Mesenchymal stem cell (in vitro differentiated cells and primary cell): ENCODE data around the gene LRP1B.

Experiments used
- DNase-seq: peaks from one replicate; pipeline ENCODE4 v3.0.0-alpha.2; 2013
- H2AFZ ChIP-seq: one replicate; pipeline ENCODE4 v1.6.1; 2013; ENCODE audit warnings: low read depth, mild to moderate bottlenecking, control low read depth, inconsistent platforms, low read length, moderate library complexity
- H2AK5ac ChIP-seq: 2 replicates; pipeline ENCODE4 v1.6.1; 2013; ENCODE audit warnings: low read length, moderate library complexity, mild to moderate bottlenecking, inconsistent platforms; ENCODE audit not compliant: severe bottlenecking
- H2BK120ac ChIP-seq: one replicate; pipeline ENCODE4 v1.6.1; 2013; ENCODE audit warnings: low read depth, mild to moderate bottlenecking, inconsistent platforms, low read length, moderate library complexity
- H2BK12ac ChIP-seq, 2 experiments: one replicate each; pipeline ENCODE4 v1.6.1; 2013; ENCODE audit warnings: inconsistent platforms in 2 of 2, low read length in 2 of 2, mild to moderate bottlenecking in 2 of 2, moderate library complexity in 2 of 2, control low read depth in 1 of 2
- H2BK15ac ChIP-seq: one replicate; pipeline ENCODE4 v1.6.1; 2013; ENCODE audit warnings: mild to moderate bottlenecking, low read depth, inconsistent platforms; ENCODE audit not compliant: poor library complexity, severe bottlenecking
- H2BK5ac ChIP-seq: 2 replicates; pipeline ENCODE4 v1.6.1; 2013; ENCODE audit warnings: low read depth, mild to moderate bottlenecking, low read length, control low read depth, inconsistent platforms; ENCODE audit not compliant: poor library complexity, severe bottlenecking
- H3K14ac ChIP-seq, 2 experiments: one replicate each; pipeline ENCODE4 v1.6.1; 2013; ENCODE audit warnings: inconsistent platforms in 2 of 2, low read length in 2 of 2, control low read depth in 1 of 2, mild to moderate bottlenecking in 1 of 2, moderate library complexity in 1 of 2
- H3K18ac ChIP-seq, 2 experiments: one replicate each; pipeline ENCODE4 v1.6.1; 2013; ENCODE audit warnings: inconsistent platforms in 2 of 2, low read length in 2 of 2, control low read depth in 1 of 2, low read depth in 1 of 2, mild to moderate bottlenecking in 1 of 2
- H3K23ac ChIP-seq, 2 experiments: one replicate each; pipeline ENCODE4 v1.6.1; 2013; ENCODE audit warnings: inconsistent platforms in 2 of 2, low read length in 2 of 2, mild to moderate bottlenecking in 2 of 2, moderate library complexity in 2 of 2, control low read depth in 1 of 2
- H3K27ac ChIP-seq: 2 replicates; pipeline ENCODE4 v1.5.1; 2013; ENCODE audit warnings: mild to moderate bottlenecking, moderate library complexity, low read length, control low read depth, inconsistent platforms; ENCODE audit not compliant: poor library complexity, severe bottlenecking
- H3K27me3 ChIP-seq, 2 experiments: 2 replicates each; pipeline versions ENCODE4 v1.6.1 to v1.7.0; 2013; ENCODE audit warnings: low read length in 2 of 2, mild to moderate bottlenecking in 2 of 2, moderate library complexity in 2 of 2, control low read depth in 1 of 2, inconsistent platforms in 1 of 2; ENCODE audit not compliant: control insufficient read depth in 1 of 2, insufficient read depth in 1 of 2
- H3K36me3 ChIP-seq, 2 experiments: 2 replicates each; pipeline versions ENCODE4 v1.6.1 to v1.7.0; 2013; ENCODE audit warnings: low read length in 2 of 2, control low read depth in 1 of 2, inconsistent platforms in 1 of 2, low read depth in 1 of 2, mild to moderate bottlenecking in 1 of 2; ENCODE audit not compliant: insufficient read depth in 2 of 2, control insufficient read depth in 1 of 2
- H3K4ac ChIP-seq, 2 experiments: one replicate each; pipeline ENCODE4 v1.6.1; 2013; ENCODE audit warnings: inconsistent platforms in 2 of 2, low read length in 2 of 2, mild to moderate bottlenecking in 2 of 2, moderate library complexity in 2 of 2, control low read depth in 1 of 2, low read depth in 1 of 2
- H3K4me1 ChIP-seq: 2 replicates; pipeline ENCODE4 v1.6.1; 2013; ENCODE audit warnings: low read depth, low read length, control low read depth; ENCODE audit not compliant: control insufficient read depth, insufficient read depth
- H3K4me2 ChIP-seq: 2 replicates; pipeline ENCODE4 v1.6.1; 2013; ENCODE audit warnings: low read length, mild to moderate bottlenecking, inconsistent platforms; ENCODE audit not compliant: poor library complexity, severe bottlenecking
- H3K4me3 ChIP-seq, 2 experiments: 2 replicates each; pipeline versions ENCODE4 v1.5.1 to v1.7.0; 2013; ENCODE audit warnings: low read length in 2 of 2, mild to moderate bottlenecking in 2 of 2, control low read depth in 1 of 2, low read depth in 1 of 2; ENCODE audit not compliant: insufficient read depth in 1 of 2
- H3K79me1 ChIP-seq: replicated peaks from 2 replicates; pipeline ENCODE4 v1.6.1; 2013; ENCODE audit warnings: mild to moderate bottlenecking, control low read depth, low read length, inconsistent platforms; ENCODE audit not compliant: poor library complexity, severe bottlenecking
- H3K9ac ChIP-seq: 2 replicates; pipeline ENCODE4 v1.7.0; 2013; ENCODE audit warnings: mild to moderate bottlenecking, low read length, moderate library complexity
- H3K9me3 ChIP-seq: 2 replicates; pipeline ENCODE4 v1.7.0; 2013; ENCODE audit warnings: mild to moderate bottlenecking, low read length; ENCODE audit not compliant: control insufficient read depth
- H4K8ac ChIP-seq: one replicate; pipeline ENCODE4 v1.6.1; 2013; ENCODE audit warnings: inconsistent platforms, mild to moderate bottlenecking, low read length, moderate library complexity
- H4K91ac ChIP-seq: one replicate; pipeline ENCODE4 v1.6.1; 2013; ENCODE audit warnings: mild to moderate bottlenecking, low read length, inconsistent platforms
- WGBS: methylation state at CpG from one replicate; pipeline ENCODE4 v1.1.7; 2013; ENCODE audit warnings: mixed read lengths; 5-methylcytosine and 5-hydroxymethylcytosine counted together

LRP1B gene

DNA sequence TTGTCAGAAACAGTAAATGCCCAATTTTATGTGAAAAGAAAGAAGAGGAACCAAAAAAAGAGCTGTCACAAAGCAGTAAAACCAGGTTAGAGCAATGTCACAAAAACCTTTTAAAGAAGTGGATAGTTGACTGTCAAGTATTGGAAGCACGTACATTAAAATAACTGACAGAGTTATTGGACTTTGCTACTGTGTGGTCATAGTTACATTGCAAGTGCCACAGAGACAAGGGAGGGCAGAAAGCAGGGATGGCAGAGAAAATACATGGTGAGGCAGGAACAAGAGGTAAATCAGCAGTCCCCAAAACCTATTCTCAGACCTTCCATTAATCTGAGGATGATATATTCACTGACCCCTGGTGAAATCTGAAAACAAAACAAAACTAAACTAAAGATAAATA, 116.3 kb downstream of the LRP1B start:
- H3K4ac ChIP-seq, result no peak overlapping the region
- WGBS, result 88% methylated on average over 1 of the region's 1 CpG

GRCh38 chr2:142012797-142013196, 118.0 kb downstream of the LRP1B start:
- H2BK120ac ChIP-seq, result no peak overlapping the region
- H3K4me2 ChIP-seq, result no peak overlapping the region
- no CpG with 5 or more reads among the region's 2 CpGs for WGBS
- no peak overlapping the region for H2AFZ ChIP-seq
- H3K36me3 ChIP-seq, result no peaks in the 10 kb centered on the region
- no peaks in the 10 kb centered on the region for H3K9me3 ChIP-seq
- no peak overlapping the region for H3K4me3 ChIP-seq
- no peak overlapping the region for H4K91ac ChIP-seq
- no peak overlapping the region for H3K23ac ChIP-seq
- no peak overlapping the region for H2BK12ac ChIP-seq
- no peak overlapping the region for H2BK5ac ChIP-seq
- H3K18ac ChIP-seq, result no peak overlapping the region
- no peak overlapping the region for H4K8ac ChIP-seq
- H3K9ac ChIP-seq, result no peak overlapping the region
- no peak overlapping the region for H2AK5ac ChIP-seq
- no peak overlapping the region for H3K14ac ChIP-seq
- H3K4me1 ChIP-seq, result no peaks in the 10 kb centered on the region
- no peaks in the 10 kb centered on the region for H3K27me3 ChIP-seq
- no peak overlapping the region for H3K4ac ChIP-seq
- H3K79me1 ChIP-seq, result no peaks in the 10 kb centered on the region
- H3K27ac ChIP-seq, result no peak overlapping the region
- DNase-seq, result no peak
- no peak overlapping the region for H2BK15ac ChIP-seq

More for the DNA sequence above, 116.3 kb downstream of the LRP1B start:
- Histone ChIP-seq H3K79me1 (no peaks in the 10 kb centered on the region), H3K4me2 (no peak overlapping the region), H3K27me3 (no peaks in the 10 kb centered on the region), H3K23ac (no peak overlapping the region), H3K4me3 (no peak overlapping the region), H2AK5ac (no peak overlapping the region), H2BK12ac (no peak overlapping the region), H3K9ac (no peak overlapping the region), H2AFZ (no peak overlapping the region), H4K91ac (no peak overlapping the region), H3K18ac (no peak overlapping the region), H2BK120ac (no peak overlapping the region), H2BK15ac (no peak overlapping the region), H3K36me3 (no peaks in the 10 kb centered on the region), H3K27ac (no peak overlapping the region), H3K4me1 (peaks cover under 1% of the 10 kb centered on the region), H3K14ac (no peak overlapping the region), H3K9me3 (no peaks in the 10 kb centered on the region), H4K8ac (no peak overlapping the region), H2BK5ac (no peak overlapping the region)
- DNase-seq, result no peak

DNA sequence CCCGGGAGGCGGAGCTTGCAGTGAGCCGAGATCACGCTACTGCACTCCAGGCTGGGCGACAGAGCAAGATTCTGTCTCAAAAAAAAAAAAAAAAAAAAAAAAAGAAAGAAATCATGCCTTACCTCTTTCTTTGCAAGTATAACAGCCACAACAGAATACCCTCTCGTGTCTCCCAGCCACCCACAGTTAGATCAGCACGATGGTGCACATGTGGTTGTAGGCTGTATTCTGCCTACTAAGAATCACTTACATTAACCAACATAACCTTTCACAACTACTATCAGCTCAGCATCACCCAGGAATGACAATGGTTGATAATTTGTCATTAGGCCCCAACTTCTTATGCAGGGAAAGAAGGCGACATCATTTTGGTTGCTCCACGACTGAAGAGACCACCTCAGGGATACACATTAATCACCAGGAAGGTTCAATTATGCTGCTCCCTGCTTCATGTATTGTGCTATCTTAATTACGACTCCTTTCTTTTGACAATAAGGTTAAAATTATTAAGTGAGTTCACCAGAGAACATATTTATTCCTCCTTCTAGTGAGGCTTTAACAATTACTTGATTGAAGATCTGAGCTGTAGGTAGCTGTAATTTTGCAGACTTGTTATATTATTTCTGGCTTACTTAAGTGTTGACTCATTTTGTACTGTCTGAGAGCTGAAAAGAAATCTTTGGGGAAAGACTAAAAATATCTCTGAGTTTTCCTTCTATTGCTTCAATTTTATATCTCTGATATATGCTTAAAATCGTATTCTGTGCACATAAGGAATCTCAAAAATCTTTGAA, 120.1 kb downstream of the LRP1B start:
- Histone ChIP-seq H4K91ac (no peak overlapping the region), H2BK15ac (no peak overlapping the region), H3K79me1 (no peaks in the 10 kb centered on the region), H3K23ac (no peak overlapping the region), H3K27ac (no peak overlapping the region), H3K4me1 (no peaks in the 10 kb centered on the region), H3K4me3 (no peak overlapping the region), H2BK5ac (no peak overlapping the region), H2AFZ (no peak overlapping the region), H2AK5ac (no peak overlapping the region), H2BK12ac (no peak overlapping the region), H3K4me2 (no peak overlapping the region), H2BK120ac (no peak overlapping the region), H3K27me3 (no peaks in the 10 kb centered on the region), H3K18ac (no peak overlapping the region), H3K14ac (no peak overlapping the region), H3K9ac (no peak overlapping the region), H3K9me3 (no peaks in the 10 kb centered on the region), H3K4ac (no peak overlapping the region), H3K36me3 (no peaks in the 10 kb centered on the region), H4K8ac (no peak overlapping the region)
- no peak for DNase-seq
- 87% methylated on average over 5 of the region's 11 CpGs for WGBS

DNA sequence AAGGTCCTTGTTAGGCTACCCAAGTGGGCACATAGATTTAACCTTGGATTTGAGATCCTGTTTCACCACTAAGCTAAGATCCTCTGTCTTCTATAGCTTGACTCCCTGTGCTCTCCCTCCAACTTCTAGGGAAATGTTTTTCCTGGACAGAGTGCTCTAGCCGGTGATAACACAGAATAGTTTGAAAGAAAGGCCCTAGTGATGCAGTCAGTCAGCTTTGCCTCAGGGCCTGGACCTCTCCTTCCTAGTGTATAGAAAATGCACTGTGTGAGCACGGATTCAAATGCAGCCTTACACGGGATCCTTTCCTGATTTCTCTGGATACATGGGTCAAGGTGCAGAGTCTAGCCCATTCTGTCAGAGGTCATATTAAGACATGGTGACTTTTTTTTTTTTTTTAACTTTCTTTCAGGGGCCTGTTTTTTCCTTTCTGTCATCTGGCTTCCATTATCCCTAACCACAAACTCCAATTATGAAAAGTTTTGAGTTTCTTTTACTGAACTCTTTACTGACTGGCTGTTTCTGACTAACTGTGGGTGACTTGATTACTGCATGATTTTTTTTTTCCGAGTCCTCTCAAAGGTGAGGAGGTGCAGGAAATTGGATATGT, 122.6 kb downstream of the LRP1B start:
- Histone ChIP-seq H3K4me3 (no peak overlapping the region), H3K18ac (no peak overlapping the region), H3K27ac (no peak overlapping the region), H4K91ac (no peak overlapping the region), H3K4me1 (no peaks in the 10 kb centered on the region), H3K79me1 (no peaks in the 10 kb centered on the region), H3K9ac (no peak overlapping the region), H3K27me3 (no peaks in the 10 kb centered on the region), H3K4ac (no peak overlapping the region), H3K36me3 (no peaks in the 10 kb centered on the region), H3K23ac (no peak overlapping the region), H2BK5ac (no peak overlapping the region), H2AFZ (no peak overlapping the region), H3K9me3 (no peaks in the 10 kb centered on the region), H2BK120ac (no peak overlapping the region), H2AK5ac (no peak overlapping the region), H3K14ac (no peak overlapping the region), H2BK15ac (no peak overlapping the region), H2BK12ac (no peak overlapping the region), H4K8ac (no peak overlapping the region), H3K4me2 (no peak overlapping the region)
- 77% methylated on average over 3 of the region's 4 CpGs for WGBS
- DNase-seq, result no peak
